GM19193 (cell line): ENCODE data around the gene NHLH2.

Experiments
- POLR2A ChIP-seq: IDR thresholded peaks from 4 replicates; pipeline ENCODE4 v1.6.1; 2011; ENCODE audit not compliant: insufficient read depth, insufficient read length; ENCODE audit errors: extremely low read depth

NHLH2 gene

GRCh38 chr1:115840605-115841460, at the start of gene NHLH2:
Gene NHLH2 (minus strand): TSS chr1:115841126. CDS start chr1:115838372, 2,754 bp downstream.
- TF ChIP-seq POLR2A = no peak

GRCh38 chr1:115890580-115890979, 49.7 kb upstream of the NHLH2 start:
- TF ChIP-seq POLR2A = no peak

- TF ChIP-seq POLR2A = no peak
Observed at GRCh38 chr1:115888976-115889375, 48.0 kb upstream of the NHLH2 start.

- TF ChIP-seq POLR2A = no peak
Observed at GRCh38 chr1:115882913-115883902, 42.3 kb upstream of the NHLH2 start.

- no peak for TF ChIP-seq POLR2A
Observed at GRCh38 chr1:115880981-115881672, 40.2 kb upstream of the NHLH2 start.

GRCh38 chr1:115879977-115880376, 39.1 kb upstream of the NHLH2 start:
- no peak for TF ChIP-seq POLR2A

- no peak for TF ChIP-seq POLR2A
Observed at GRCh38 chr1:115877511-115877910, 36.6 kb upstream of the NHLH2 start.

- no peak for TF ChIP-seq POLR2A
Observed at GRCh38 chr1:115874904-115875303, 34.0 kb upstream of the NHLH2 start.

GRCh38 chr1:115874497-115874896, 33.6 kb upstream of the NHLH2 start:
- TF ChIP-seq POLR2A = no peak

GRCh38 chr1:115873184-115873583, 32.3 kb upstream of the NHLH2 start:
- TF ChIP-seq POLR2A = no peak

- no peak for TF ChIP-seq POLR2A
Observed at GRCh38 chr1:115869064-115869463, 28.1 kb upstream of the NHLH2 start.

- no peak for TF ChIP-seq POLR2A
Observed at GRCh38 chr1:115867216-115867615, 26.3 kb upstream of the NHLH2 start.

- TF ChIP-seq POLR2A = no peak
Observed at GRCh38 chr1:115865704-115866380, 24.9 kb upstream of the NHLH2 start.

- no peak for TF ChIP-seq POLR2A
Observed at GRCh38 chr1:115862403-115862802, 21.5 kb upstream of the NHLH2 start.
